HG02623 (cell line): Measurements from ENCODE around the gene ACD.
A peak's percentile ranks its signal among the peaks of the same experiment; 100 is the strongest.

Experiments
- ATAC-seq: cut with Tn5 transposase; IDR thresholded peaks from one replicate; pipeline ENCODE4 v1.9.1; 2021; ENCODE audit warnings: moderate library complexity; ENCODE audit not compliant: unreplicated experiment

Gene ACD

GRCh38 chr16:67662653-67663010 lies 2.6 kb upstream of the ACD start:
- ATAC-seq: no peak

- no peak for ATAC-seq
These were observed 2.0 kb upstream of the ACD start for GRCh38 chr16:67661886-67662652.

GRCh38 chr16:67661101-67661761 lies 1.2 kb upstream of the ACD start:
- no peak for ATAC-seq

- ATAC-seq: peak; percentile 65
These were observed 536 bp upstream of the ACD start, which contains the start of gene PARD6A for GRCh38 chr16:67660564-67661028. Gene PARD6A, plus strand, starts transcription at chr16:67660960. Its CDS starts 79 bp downstream, at chr16:67661039.

GRCh38 chr16:67658849-67659674 lies 998 bp downstream of the ACD start:
- ATAC-seq: no peak

- ATAC-seq: no peak
These were observed 2.1 kb downstream of the ACD start for GRCh38 chr16:67657751-67658518.

- ATAC-seq: no peak
These were observed 2.9 kb downstream of the ACD start for GRCh38 chr16:67657017-67657608.

- no peak for ATAC-seq
These were observed 3.6 kb downstream of the ACD start for GRCh38 chr16:67656344-67657016.

- no peak for ATAC-seq
These were observed 4.7 kb downstream of the ACD start for GRCh38 chr16:67655363-67655762.

- no peak for ATAC-seq
These were observed 5.6 kb downstream of the ACD start for GRCh38 chr16:67654403-67654911.

- no peak for ATAC-seq
These were observed 6.2 kb downstream of the ACD start for GRCh38 chr16:67653789-67654402.

GRCh38 chr16:67653128-67653788 lies 6.8 kb downstream of the ACD start:
- no peak for ATAC-seq

GRCh38 chr16:67652578-67653127 lies 7.4 kb downstream of the ACD start:
- ATAC-seq: no peak

- no peak for ATAC-seq
These were observed 8.2 kb downstream of the ACD start for GRCh38 chr16:67651847-67652246.

- no peak for ATAC-seq
These were observed 9.0 kb downstream of the ACD start for GRCh38 chr16:67651039-67651438.

GRCh38 chr16:67650023-67650422 lies 10.0 kb downstream of the ACD start:
- ATAC-seq: no peak

GRCh38 chr16:67649494-67649931 lies 10.5 kb downstream of the ACD start:
- ATAC-seq: no peak

GRCh38 chr16:67648764-67649407 lies 11.2 kb downstream of the ACD start:
- ATAC-seq: no peak
